Thoracic aorta (tissue), 2 donors: ENCODE data around the gene TEX29. TPM values are rescaled to one million over a fixed set of nuclear protein-coding genes. Genes with fewer than 3 reads are reported as not detected.

Source experiments
- ATAC-seq: fragments of 150-250 bp; one replicate; pipeline ENCODE4 v1.8.0; 2017; ENCODE audit warnings: low read depth; ENCODE audit not compliant: insufficient number of reproducible peaks, low FRiP score
- DNase-seq: peaks from one replicate; pipeline ENCODE4 v3.0.0-alpha.2; 2020; ENCODE audit warnings: low spot score
- H3K27ac ChIP-seq, 2 donors: fragments of 200-600 bp; sonication (generic); 1 replicate in 1 of 2; 2 replicates in 1 of 2; pipeline ENCODE4 v1.5.1; 2016; ENCODE audit warnings: mild to moderate bottlenecking in 2 of 2, moderate library complexity in 2 of 2
- H3K27me3 ChIP-seq: fragments of 200-600 bp; sonication (generic); replicated peaks from 2 replicates; pipeline ENCODE4 v1.6.0; 2016; ENCODE audit warnings: mild to moderate bottlenecking; ENCODE audit not compliant: insufficient read depth
- H3K36me3 ChIP-seq: fragments of 200-600 bp; sonication (generic); one replicate; pipeline ENCODE4 v1.5.1; 2016
- H3K4me1 ChIP-seq, 2 donors: fragments of 200-600 bp; sonication (generic); 1 replicate in 1 of 2; 2 replicates in 1 of 2; pipeline versions ENCODE4 v1.5.1 to v1.6.0; 2016; ENCODE audit warnings: low read depth in 2 of 2, mild to moderate bottlenecking in 1 of 2; ENCODE audit not compliant: control insufficient read depth in 1 of 2
- H3K4me3 ChIP-seq: fragments of 200-600 bp; sonication (generic); 2 replicates; pipeline ENCODE4 v1.5.1; 2016; ENCODE audit warnings: mild to moderate bottlenecking
- H3K9me3 ChIP-seq: fragments of 200-600 bp; sonication (generic); 2 replicates; pipeline ENCODE4 v1.5.1; 2016
- CTCF ChIP-seq: fragments of 200-600 bp; sonication (generic); IDR thresholded peaks from one replicate; pipeline ENCODE4 v1.5.1; 2019; ENCODE audit warnings: antibody characterized with exemption
- total RNA-seq, 2 donors: library from RNA; depleted of rRNA; stranded (reverse); fragments of >200 nt; gene quantifications; one replicate each; pipeline versions ENCODE4 v1.1.0 to v1.2.3, GENCODE V29; 2016

Gene TEX29
- total RNA-seq, 2 donors from 2014 or later, result not detected

DNA sequence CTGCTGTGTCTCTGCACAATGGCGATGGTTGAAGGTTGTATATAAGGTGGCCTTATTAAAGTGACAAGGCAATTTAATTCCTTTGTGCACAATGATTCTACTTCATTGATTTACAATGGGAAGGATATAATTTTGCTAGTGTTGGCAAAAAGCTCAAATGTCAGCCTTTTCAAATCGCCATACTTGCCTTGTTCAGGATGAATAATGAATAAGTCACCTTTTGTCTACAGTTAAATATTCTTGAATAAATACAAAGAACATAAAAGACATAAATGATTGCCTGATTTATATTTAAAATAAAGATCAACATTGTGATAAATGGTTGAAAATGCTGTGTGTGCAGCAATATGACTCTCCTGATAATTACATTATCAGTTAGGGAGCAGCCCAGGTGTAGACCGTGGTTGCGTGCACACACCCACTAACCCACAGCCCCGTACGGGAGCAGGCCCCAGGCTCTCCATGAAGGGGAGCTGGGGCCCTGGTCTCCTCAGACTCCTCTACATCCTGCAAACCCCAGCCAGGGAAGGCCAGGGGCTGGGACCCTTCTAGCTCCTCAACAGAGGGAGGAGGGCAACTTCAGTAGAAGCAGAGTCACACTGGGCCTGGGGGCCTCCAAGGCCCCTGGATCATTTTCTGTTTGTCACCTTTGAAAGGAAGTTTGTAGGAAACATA is 64.9 kb downstream of the TEX29 start:
- no peak overlapping the region for H3K4me3 ChIP-seq
- no peaks in the 10 kb centered on the region for H3K27me3 ChIP-seq
- no peak overlapping the region for H3K27ac ChIP-seq
- DNase-seq, result no peak
- no peaks in the 10 kb centered on the region for H3K36me3 ChIP-seq
- ATAC-seq, result no peak
- no peaks in the 10 kb centered on the region for H3K9me3 ChIP-seq
- no peak for TF ChIP-seq CTCF
- H3K4me1 ChIP-seq, result no peaks in the 10 kb centered on the region

DNA sequence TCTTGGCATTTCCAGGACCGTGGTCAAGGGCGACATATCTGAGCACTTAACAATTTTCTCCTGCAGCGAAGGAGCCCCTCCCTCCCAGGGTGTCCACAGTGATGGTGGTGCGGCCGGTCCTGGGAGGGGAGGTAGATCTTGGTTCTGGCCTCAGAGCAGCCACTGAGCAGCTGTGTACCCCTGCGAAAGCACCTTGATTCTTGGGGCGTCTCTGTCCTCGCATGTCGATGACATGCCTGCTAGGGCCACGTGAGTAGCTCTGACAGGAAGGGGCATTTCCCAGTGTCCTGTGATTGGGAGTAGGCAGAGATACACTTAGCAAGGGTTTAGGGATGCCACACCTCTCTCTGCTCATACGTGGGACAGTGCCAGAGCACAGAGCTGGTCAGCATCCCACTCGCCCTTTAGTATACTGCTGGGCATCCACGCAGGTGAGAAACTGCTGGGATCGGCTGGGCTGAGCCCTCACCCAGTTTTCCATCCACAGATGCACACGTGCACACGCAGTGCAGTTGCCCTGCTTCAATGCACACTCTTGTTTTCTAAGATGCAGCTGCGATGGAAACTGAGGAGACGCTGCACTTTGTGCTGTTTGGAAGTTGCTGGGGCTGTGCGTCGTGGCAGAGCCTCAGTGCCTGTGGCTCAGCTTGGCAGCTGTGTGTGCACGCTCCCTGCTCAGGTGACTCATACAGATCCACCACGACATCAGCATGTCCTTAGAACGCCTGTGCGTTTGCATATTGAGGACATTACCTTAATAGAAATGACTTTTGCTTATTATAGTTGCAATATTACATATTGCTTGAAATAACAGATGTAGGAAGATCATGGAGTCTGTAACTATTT is 66.8 kb downstream of the TEX29 start:
- H3K4me1 ChIP-seq, result no peaks in the 10 kb centered on the region
- TF ChIP-seq CTCF, result no peak
- H3K9me3 ChIP-seq, result no peaks in the 10 kb centered on the region
- ATAC-seq (no peak), DNase-seq (no peak)
- H3K4me3 ChIP-seq, result no peak overlapping the region
- no peak overlapping the region for H3K27ac ChIP-seq
- H3K27me3 ChIP-seq, result no peaks in the 10 kb centered on the region
- no peaks in the 10 kb centered on the region for H3K36me3 ChIP-seq

DNA sequence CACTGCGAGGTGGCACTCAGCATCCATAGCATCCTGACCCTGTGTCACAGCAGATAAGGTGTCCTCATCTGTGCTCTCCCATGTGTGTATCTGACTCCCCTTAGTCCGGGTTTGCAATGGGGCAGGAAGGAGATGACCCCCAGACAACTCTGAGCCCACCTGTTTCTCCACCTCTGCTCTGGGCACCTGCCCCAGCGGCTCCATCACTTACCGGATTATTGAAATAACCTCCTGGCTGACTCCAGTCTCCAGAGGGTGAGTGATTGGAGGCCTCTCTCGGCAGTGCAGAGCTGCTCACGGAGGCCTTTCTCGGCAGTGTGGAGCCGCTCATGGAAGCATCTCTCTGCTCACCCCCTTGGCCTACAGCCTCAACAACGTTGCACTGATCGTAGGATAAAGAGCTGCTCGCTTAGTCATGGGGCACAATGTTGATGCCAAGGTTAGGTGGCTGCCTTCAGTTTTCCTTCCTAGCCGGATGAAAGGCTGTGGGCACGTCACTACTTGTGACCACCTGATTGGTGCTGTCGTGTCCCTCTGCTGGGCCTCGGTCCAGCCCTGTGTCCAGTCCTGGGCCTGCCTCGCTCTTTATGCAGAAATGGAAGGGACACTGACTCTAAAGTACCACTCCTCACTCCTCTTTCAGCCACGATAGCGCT is 67.6 kb downstream of the TEX29 start:
- DNase-seq, result no peak
- H3K27me3 ChIP-seq, result no peaks in the 10 kb centered on the region
- no peaks in the 10 kb centered on the region for H3K9me3 ChIP-seq
- no peaks in the 10 kb centered on the region for H3K36me3 ChIP-seq
- no peak overlapping the region for H3K27ac ChIP-seq
- H3K4me3 ChIP-seq, result no peak overlapping the region
- ATAC-seq, result no peak
- H3K4me1 ChIP-seq, result no peaks in the 10 kb centered on the region
- TF ChIP-seq CTCF, result no peak

DNA sequence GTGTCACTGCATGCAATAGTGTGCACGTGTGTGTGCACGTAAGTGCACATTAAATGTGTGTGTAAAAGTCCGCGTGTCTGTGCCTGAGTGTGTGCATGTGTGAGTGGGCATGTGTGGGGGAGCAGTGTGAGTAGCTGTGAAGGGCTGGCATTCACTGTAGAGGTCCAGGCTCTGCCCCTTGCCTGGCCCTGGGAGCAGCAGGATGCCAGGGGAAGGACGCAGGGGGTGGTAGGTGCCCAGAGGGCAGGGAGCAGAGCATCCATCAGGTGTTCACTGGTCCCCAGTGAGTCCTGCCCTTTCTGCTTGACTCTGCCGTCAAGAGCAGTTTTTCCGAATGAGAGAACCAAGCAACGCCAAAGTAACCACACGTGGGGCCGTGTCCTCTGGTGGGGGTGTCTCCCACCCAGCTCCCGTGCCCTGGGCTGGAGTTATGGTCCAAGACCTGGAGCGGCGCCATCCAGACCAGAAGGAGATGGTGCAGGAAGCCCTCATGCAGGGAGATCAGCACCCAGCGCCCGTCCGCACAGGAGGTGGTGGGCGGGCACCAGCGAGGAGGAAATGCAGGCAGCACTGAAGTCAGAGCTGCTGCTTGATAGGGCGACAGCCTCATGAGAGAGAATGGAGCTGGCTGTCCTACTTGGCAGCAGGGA is 68.5 kb downstream of the TEX29 start:
- no peak for TF ChIP-seq CTCF
- Histone ChIP-seq H3K9me3 (no peaks in the 10 kb centered on the region), H3K36me3 (no peaks in the 10 kb centered on the region), H3K4me3 (no peak overlapping the region), H3K4me1 (no peaks in the 10 kb centered on the region), H3K27ac (no peak overlapping the region), H3K27me3 (no peaks in the 10 kb centered on the region)
- no peak for DNase-seq
- no peak for ATAC-seq
